HG03571 (cell line): ENCODE measurements around the gene MPV17L.
"Not testable (repeated sequence)": the region's sequence is repeated elsewhere in the genome, so short reads cannot be mapped to it uniquely, and the experiment has no call there.

ENCODE experiments used
- ATAC-seq: cut with Tn5 transposase; IDR thresholded peaks from one replicate; pipeline ENCODE4 v1.9.1; 2021; ENCODE audit not compliant: unreplicated experiment

Gene MPV17L

DNA sequence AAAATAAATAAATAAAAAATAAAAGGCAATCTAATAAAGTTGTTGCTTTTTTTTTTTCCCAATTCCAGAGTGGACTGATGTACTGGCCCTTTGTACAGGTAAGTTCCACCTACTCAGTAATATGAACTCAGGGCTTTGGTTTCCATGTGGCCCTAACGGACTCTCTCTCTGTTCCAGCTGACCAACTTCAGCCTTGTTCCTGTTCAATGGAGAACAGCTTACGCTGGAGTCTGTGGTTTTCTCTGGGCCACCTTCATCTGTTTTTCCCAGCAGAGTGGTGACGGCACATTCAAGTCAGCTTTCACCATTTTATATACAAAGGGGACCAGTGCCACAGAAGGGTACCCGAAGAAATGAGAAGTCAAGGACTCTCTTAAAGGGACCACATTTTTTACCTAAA, 12.2 kb downstream of the MPV17L start:
- ATAC-seq = not testable (repeated sequence)

DNA sequence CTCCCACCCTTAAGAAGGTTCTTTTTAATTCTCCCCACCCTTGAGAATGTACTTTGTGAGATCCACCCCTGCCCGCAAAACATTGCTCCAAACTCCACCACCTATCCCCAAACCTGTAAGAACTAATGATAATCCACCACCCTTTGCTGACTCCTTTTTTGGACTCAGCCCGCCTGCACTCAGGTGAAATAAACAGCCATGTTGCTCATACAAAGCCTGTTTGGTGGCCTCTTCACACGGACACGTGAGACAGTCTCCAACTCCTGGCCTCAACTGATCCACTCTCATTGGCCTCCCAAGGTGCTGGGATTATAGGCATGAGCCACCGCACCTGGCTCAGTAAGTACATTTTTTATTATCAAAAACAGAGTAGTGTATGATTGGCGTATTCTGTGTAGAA, 13.9 kb downstream of the MPV17L start:
- not testable (repeated sequence) for ATAC-seq

DNA sequence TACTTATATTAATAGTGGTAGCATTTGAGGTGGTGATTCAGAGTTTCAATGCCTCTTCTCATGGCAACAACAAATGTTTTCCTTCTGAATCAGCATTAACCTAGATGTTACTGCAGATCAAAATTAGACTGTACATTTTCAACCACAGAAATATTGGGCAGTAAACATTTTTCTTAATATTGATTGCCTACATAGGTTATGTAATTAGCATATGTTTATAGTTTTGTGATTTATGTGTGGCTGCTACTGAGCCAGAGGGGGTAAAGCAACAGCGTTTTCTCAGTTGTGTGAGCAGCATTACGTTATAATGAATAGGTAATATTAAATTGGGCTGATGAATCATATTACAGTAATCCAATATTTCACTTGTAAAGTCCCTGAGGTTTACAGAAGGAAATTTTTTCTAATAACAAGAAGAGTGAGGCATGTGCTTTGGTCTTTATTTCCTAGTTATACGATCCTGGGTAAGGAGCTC, 20.0 kb downstream of the MPV17L start:
- no peak for ATAC-seq

DNA sequence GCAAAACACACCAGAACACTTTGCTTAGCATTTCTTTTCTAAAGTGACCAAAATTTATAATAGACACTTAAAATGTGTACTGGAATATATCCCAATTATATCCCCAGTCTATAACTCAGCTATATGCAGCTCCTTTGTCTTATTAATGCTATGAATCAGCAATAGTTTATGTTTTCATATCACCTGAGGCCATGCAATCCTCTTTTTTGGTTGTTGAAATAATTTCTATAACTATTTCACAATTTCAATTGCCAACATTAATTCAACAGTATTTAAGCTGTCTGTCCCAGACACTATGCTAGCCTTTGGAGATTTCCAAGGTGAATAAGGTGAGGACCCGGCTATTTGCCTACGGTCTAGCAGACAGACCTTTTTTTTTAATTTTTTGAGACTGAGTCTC, 21.6 kb downstream of the MPV17L start:
- no peak for ATAC-seq

DNA sequence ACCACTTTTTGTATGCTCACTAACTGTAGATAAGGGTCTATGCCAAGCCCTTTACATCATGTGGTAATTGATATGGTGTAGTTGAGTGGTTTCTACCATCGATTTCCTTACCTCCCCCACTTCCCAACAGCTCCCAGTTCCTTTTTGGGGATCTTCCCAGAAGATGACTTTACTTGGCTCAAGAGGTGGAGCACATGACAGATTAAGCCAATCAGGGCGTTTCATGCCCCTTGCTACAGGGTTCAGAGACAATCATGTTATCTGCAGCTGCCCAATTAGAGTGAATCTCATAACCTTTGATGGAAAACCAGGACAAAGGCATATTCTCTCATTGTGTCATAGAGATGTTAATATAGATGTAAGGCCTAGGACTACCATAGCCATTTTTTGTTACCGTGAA, 22.7 kb downstream of the MPV17L start:
- ATAC-seq = no peak

DNA sequence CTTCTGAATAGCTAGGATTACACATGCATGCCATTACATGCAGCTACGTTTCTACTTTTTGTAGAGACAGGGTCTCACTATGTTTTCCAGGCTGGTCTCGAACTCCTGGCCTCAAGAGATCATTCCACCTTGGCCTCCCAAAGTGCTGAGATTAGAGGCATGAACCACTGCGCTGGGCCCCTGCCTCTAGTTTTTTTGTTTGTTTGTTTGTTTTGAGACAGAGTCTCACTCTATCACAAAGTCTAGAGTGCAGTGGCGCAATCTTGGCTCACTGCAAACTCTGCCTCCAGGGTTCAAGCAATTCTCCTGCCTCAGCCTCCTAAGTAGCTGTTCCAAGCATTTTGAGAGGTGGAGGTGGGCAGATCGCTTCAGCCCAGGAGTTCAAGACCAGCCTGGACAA, 26.1 kb downstream of the MPV17L start:
- not testable (repeated sequence) for ATAC-seq

DNA sequence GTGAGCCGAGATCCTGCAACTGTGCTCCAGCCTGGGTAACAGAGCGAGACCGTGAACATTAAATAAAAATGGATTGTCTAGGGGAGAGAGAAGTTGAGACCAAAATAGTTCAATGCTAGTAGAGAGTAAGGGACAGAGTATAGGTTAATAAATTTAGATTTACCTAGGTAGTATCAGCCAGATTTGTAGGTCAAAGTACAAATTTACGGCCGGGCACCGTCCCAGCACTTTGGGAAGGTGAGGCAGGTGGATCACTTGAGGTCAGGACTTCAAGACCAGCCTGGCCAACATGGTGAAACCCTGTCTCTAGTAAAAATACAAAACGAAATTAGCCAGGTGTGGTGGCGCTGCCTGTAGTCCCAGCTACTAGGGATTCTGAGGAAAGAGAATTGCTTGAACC, 26.7 kb downstream of the MPV17L start:
- no peak for ATAC-seq

DNA sequence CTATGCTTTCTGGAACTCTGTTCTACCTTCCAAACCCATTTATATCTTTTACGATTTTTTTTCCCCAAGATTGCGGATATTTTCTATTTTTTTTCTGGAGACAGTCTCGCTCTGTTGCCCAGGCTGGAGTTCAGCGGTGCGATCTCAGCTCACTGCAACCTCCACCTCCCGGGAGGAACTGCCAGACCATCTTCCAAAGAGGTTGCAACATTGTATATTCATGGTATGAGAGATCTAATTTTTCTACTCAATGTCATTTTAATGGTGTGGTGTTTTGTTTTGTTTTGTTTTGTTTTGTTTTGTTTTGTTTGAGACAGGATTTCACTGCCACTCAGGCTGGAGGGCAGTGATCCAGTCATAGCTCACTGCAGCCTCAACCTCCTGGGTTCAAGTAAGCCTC, 30.3 kb downstream of the MPV17L start:
- ATAC-seq = no peak

DNA sequence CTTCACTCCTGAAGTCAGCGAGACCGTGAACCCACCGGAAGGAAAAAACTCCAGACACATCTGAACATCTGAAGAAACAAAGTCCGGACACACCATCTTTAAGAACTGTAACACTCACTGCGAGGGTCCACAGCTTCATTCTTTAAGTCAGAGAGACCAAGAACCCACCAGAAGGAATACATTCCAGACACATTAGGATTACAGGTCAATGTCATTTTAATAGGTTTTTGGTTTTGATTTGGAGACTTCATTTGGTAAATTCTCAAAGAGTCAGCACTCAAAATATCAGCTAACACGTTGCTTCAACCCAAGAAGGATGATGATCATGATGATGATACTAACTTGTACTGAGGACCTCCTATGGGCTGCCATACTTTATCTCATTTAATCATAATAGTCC, 31.2 kb downstream of the MPV17L start:
- ATAC-seq = no peak

DNA sequence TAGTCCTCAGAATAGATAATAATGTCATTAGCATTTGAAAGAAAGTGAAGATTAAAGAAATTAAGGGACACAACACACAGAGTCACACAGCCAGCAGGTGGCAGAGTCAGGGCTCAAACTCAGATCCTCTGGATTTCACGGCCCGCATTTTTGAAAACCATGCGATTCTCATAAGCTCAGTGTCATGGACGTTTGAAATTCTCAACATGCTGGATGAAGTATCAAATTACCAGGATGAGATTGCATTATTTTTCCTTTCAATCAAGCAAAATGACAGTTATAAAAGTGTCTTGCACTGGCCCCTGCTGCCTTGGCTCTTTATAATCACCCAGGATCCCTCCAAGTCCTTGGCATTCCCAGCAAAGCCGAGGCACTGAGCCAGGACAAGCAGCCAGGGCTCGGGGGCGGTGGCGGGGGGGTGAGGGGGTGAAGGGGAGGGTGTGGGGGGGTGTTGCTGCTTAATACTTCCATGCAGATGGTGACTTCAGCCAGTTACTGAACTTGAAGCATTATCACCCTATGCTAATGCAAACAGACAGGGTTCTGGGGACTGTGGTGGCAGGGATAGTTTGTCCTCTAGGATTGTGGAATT, 32.2 kb downstream of the MPV17L start:
- ATAC-seq = no peak

DNA sequence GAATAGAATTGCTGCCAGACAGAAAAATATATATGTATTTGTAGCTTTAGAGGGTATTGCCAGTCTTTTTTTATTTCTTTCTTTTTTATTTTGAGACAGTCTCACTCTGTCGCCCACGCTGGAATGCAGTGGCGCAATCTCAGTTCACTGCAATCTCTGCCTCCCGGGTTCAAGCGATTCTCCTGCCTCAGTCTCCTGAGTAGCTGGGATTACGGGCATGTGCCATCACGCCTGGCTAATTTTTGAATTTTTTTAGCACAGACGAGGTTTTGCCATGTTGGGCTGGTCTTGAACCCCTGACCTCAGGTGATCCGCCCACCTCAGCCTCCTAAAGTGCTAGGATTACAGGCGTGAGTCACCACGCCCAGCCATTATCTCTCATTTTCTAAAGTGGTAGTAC, 35.3 kb downstream of the MPV17L start:
- ATAC-seq = not testable (repeated sequence)

DNA sequence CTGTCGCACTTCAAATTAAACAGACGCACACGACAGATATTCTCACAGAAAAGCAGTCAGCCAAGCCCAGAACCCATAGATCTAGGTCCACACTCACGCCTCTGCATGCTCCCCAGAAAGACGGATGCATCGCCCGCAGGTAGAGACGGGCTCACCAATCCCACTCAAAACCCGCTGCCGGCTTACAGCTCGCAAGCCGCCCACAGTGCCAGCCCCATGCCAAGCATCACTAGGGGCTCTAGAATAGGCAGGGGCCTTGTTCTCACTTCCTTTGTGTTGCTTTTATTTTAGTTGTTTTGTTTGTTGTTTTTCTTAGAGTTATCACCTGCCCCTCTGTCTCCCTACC, 38.5 kb downstream of the MPV17L start:
- no peak for ATAC-seq

DNA sequence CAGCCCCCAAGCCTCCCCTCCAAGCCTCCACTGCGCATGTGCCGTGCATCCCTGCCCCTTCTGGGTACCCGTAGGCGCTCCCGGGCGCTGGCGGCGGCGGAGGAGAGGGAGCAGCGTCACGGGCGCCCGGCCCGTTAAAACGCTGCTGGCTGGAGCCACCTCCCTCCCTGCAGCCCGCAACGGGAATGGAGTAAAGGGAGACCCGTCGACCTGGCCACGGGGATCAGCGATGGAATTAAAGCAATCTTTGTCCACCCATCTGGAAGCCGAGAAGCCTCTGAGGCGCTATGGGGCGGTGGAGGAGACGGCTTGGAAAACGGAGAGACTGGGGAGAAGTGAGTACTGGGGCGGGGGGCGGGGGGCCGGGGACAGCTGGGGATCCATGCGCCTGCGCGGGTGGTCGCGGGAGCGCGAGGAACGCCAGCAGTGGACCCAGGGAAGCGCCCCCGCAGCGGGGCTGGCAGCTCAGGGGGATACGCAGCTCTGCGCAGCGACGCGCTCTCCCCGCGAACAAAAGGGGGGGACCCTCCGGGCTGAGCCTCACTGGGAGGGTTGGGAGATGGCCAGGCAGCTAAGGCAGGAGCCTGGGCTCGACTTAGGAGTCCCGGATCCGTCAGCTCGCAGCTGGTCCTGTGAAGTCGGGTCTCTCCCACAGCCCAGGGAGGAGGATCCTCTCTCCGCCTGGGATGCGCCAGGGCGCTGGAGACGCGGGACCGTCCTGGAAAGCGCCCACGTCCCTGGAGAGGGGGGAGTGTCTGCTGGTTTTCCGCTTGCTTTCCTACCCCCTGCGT, 39.1 kb downstream of the MPV17L start, which contains the start of gene BMERB1:
Gene BMERB1, plus strand, starts transcription at position 164 of the 791 bp plus-strand sequence. Its CDS starts 66 bp downstream, at position 230.
- no peak for ATAC-seq

DNA sequence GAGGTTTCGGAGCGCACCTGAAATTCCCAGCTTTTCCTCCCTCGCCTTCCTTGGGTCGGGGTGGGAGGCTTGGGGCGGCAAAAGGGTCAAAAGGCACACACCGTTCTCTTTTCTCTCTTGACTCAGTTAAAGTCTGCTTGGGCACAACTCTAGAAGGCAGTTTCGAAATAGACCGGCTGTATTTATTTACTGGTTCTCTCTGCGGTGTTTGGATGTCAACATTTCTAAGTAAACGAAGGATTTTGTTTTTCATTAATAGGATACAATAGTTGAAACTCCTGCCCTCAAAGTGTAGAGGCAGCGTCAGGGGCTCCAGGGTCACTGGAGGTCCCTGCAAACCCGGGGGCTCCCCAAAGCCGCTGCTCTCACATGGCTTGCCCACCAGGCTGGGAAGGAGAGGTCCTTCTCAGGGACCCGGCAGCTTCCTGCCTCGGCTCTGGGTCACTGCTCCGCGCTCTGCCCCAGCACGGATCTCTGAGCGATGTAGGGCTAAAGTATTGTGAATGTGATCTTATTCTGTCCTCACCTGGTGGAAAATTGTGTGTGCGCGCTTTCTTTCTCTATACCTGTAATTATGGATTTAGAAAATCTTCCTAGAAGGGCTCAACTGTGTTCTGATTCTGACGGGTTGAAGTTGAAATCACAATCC, 39.8 kb downstream of the MPV17L start:
- no peak for ATAC-seq

DNA sequence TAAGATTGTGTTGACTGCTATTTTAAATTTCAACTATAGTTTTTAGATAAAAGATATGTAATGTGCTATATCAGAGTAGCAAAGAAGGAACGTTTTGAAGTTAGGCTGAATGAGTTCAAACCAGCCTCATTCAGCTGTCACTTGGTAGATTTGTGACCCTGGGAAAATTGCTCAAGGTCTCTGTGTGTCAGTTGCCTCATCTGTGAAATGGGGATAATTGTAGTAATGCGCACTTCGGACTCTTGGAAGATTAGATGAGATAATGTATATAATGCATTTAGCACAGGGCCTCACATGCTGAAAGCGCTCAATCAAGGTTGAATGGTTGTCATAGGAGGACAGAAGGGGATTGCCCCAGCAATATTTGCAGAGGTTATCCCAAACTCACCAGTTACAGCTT, 43.5 kb downstream of the MPV17L start:
- no peak for ATAC-seq

DNA sequence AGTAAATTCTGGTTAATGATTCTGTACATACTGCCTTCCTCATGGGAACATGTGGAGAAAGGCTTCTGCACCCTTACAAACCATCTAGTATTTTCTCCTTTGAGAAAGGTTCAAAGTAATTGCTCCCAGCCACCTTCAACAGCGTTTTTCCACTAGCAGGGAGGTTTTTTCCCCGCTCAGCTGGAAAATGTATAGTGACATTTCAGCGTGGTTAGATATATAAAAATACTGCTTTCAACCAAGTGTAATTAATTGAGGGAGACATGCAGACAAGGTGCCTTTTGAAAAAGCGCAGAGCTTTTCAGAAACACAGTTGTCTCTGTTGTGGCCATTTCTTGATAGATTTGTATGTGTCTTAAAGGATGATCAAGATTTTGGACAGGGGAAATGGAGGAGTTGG, 44.0 kb downstream of the MPV17L start:
- no peak for ATAC-seq

DNA sequence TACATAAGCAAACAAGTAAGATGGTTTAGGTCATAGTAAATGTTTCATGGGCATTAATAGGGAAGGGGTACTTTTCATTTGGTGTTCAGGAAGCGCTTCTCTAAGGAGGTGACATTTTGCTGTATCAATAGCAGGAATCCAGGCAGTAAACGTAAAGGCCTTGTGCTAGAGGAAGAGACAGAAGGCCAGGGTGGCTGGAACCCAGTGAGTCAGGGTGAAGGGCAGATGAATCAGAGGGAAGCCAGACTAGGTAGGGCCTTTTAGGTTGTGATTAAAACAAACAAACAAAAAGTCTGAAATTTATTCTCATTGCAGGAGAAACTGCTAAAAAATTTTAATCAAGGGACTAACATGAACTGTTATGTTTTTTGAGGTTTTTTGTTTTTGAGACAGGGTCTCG, 45.3 kb downstream of the MPV17L start:
- no peak for ATAC-seq

DNA sequence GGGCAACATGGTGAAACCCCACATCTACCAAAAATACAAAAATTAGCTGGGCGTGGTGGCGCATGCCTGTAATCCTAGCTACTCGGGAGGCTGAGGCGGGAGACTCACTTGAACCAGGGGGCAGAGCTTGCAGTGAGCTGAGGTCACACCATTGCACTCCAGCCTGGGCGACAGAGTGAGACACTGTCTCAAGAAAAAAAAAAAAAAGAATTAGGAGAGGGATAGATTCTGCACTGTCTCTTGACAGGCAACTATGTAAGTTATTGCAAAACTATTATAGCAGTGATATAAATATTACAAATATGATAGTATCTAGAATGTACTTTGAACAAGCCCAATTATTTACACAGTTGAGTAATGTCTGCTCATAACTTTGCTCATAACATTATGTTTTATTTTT, 46.6 kb downstream of the MPV17L start:
- not testable (repeated sequence) for ATAC-seq

DNA sequence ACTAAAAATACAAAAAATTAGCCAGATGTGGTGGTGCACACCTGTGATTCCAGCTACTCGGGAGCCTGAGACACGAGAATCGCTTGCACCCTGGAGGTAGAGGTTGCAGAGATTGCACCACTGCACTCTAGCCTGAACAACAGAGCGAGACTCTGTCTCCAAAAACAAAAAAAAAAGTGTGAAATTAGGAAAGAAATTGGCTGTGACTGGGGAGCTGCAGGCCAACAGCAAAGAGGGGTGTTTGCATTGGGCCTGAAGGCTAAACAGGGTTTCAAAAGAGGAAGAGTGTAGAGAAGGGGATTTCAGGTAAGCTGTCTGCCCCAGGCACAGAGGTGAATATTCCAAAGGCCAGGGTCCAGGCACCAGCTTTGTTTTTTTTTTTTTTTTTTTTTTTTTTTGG, 48.2 kb downstream of the MPV17L start:
- no peak for ATAC-seq

DNA sequence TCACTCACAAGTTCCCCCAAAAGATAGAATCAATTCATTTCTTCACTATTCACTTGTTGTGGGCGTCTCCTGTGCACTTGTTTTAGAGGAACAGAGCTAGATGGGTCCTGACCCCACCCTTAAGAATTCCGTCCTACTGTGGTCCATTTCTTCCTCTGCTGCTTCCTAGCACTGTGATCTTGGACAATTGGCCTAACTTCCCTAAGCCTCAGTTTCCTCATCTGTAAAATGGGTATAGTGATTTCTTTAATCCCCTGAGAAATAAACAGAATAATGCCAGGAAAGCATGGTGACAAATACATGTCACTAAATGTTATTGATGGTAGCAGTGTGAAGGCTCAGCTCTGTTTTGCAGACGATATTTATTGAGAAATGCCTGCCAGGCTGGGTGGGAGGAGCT, 48.7 kb downstream of the MPV17L start:
- ATAC-seq = no peak

DNA sequence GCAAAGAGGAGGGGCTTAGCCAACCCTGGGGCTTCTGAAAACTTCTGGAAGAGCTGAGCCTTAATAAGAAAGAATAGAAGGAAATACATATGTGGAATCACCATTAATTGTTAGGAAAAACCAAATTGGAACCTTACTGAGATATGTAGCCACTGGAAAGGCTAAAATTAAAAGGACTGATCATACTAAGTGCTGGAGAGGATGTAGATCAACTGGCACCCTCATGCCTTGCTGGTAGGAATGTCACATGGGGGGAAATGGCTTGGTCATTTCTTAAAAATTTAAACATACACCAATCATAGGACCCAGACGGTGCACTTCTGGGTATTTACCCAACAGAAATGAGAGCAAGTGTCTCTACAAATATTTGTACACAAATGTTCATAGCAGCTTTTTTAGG, 49.9 kb downstream of the MPV17L start:
- ATAC-seq = no peak

DNA sequence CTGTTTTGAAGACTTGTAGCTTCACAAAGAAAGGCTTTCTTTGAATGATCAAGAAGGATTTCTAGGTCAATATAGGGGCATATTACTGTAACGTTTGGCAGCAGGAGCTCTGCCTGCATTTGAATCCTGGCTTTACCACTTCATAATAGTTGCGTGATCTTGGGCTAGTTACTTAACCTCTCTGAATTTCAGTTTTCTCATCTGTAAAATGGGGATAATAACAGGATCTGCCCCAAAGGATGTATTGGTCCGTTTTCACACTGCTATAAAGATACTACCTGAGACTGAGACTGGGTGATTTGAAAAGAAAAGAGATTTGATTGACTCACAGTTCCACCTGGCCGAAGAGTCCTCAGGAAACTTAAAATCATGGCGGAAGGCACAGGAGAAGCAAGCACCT, 51.3 kb downstream of the MPV17L start:
- ATAC-seq = no peak
